ENCODE results near the gene POLH. TPM values are rescaled to one million over a fixed set of nuclear protein-coding genes. Genes with fewer than 3 reads are reported as not detected.
"Not testable (repeated sequence)": the region's sequence is repeated elsewhere in the genome, so short reads cannot be mapped to it uniquely, and the experiment has no call there.

POLH gene
- total and polyA plus RNA-seq, 7 experiments from 2014 or later = 7.4 to 65.6 (median 16.8) TPM

GRCh38 chr6:43630980-43631619 lies 55.1 kb downstream of the POLH start:
- H3K4me1 ChIP-seq (ENCODE audit: control insufficient read depth in 2 of 2, insufficient read depth in 2 of 2, low read length in 2 of 2) = peaks cover 17 to 19% of the 10 kb centered on the region in 2 donors
- no peak overlapping the region for H3K4me3 ChIP-seq (ENCODE audit: low read length)
- no peak for ATAC-seq
- peaks cover 0 to 3% (median 0%) of the 10 kb centered on the region in 5 donors for H3K27me3 Mint-ChIP-seq
- no peaks in the 10 kb centered on the region for H3K9me3 ChIP-seq (ENCODE audit: control insufficient read depth in 2 of 3, low read length in 3 of 3)
- no peak overlapping the region for H3K27ac ChIP-seq (ENCODE audit: low read depth, low read length)
- intact Hi-C loops (cut with micrococcal nuclease) = loop anchor here (2.0 to 10.0 kb wide), 3 partner anchors 616 to 1696 kb away; partner anchors contain the start of genes HSP90AB1 (in 1 of the 2) and UBR2 (in 1 of the 2)
- ChIA-PET POLR2A (no interaction called here), CTCF (no interaction called here)
- H3K9me3 Mint-ChIP-seq = peaks cover 0 to 5% (median 0%) of the 10 kb centered on the region in 11 donors
- peaks cover 38 to 56% (median 49%) of the 10 kb centered on the region in 7 donors for H3K4me1 Mint-ChIP-seq
- peaks cover 0 to 17% (median 7%) of the 10 kb centered on the region in 5 donors for H3K36me3 Mint-ChIP-seq
- H3K4me3 Mint-ChIP-seq = peak overlapping the region in 5 of 10 donors; percentile 36 to 61 (median 57)
- no peak for DNase-seq
- H3K27me3 ChIP-seq (ENCODE audit: control insufficient read depth in 2 of 2, insufficient read depth in 2 of 2, low read length in 2 of 2) = no peaks in the 10 kb centered on the region
- H3K27ac Mint-ChIP-seq = peak overlapping the region in 6 of 9 donors; percentile 54 to 98 (median 82)
- H3K36me3 ChIP-seq (ENCODE audit: control insufficient read depth in 2 of 3, insufficient read depth in 3 of 3, low read length in 3 of 3) = peaks cover 0 to 3% (median 0%) of the 10 kb centered on the region in 3 experiments

GRCh38 chr6:43633002-43633401 lies 57.0 kb downstream of the POLH start:
- POLR2A ChIA-PET = interaction anchor here (1.2 kb wide), 1 partner anchor 12 kb away, joined by 4 read pairs; the partner anchor contains the start of gene RSPH9

GRCh38 chr6:43634702-43635303 lies 58.8 kb downstream of the POLH start:
- Histone ChIP-seq H3K4me1 (ENCODE audit: control insufficient read depth in 2 of 2, insufficient read depth in 2 of 2, low read length in 2 of 2) (peaks cover 33 to 36% of the 10 kb centered on the region in 2 donors), H3K27me3 (ENCODE audit: control insufficient read depth in 2 of 2, insufficient read depth in 2 of 2, low read length in 2 of 2) (no peaks in the 10 kb centered on the region), H3K9me3 (ENCODE audit: control insufficient read depth in 2 of 3, low read length in 3 of 3) (no peaks in the 10 kb centered on the region), H3K4me3 (ENCODE audit: low read length) (peak overlapping the region; percentile 91), H3K36me3 (ENCODE audit: control insufficient read depth in 2 of 3, insufficient read depth in 3 of 3, low read length in 3 of 3) (peaks cover 0 to 10% (median under 1%) of the 10 kb centered on the region in 3 experiments), H3K27ac (ENCODE audit: low read depth, low read length) (peak overlapping the region; percentile 87)
- peak overlapping the region; percentile 92 to 100 (median 99) for H3K4me3 Mint-ChIP-seq
- ATAC-seq (no peak), DNase-seq (no peak)
- peaks cover 0 to 5% (median 0%) of the 10 kb centered on the region in 11 donors for H3K9me3 Mint-ChIP-seq
- ChIA-PET CTCF (no interaction called here), POLR2A (interaction anchor here (0.7 to 1.7 kb wide), 3 partner anchors 11 to 134 kb away, joined by 3 to 5 read pairs (median 5); no protein-coding TSS in a partner anchor)
- peaks cover 4 to 21% (median 11%) of the 10 kb centered on the region in 5 donors for H3K36me3 Mint-ChIP-seq
- peaks cover 28 to 62% (median 46%) of the 10 kb centered on the region in 7 donors for H3K4me1 Mint-ChIP-seq
- H3K27me3 Mint-ChIP-seq = peaks cover 0 to 3% (median 0%) of the 10 kb centered on the region in 5 donors
- intact Hi-C loops (cut with micrococcal nuclease) = loop anchor here (1.0 to 10.0 kb wide), 8 partner anchors 10 to 1700 kb away; partner anchors contain the start of genes POLH (in 1 of the 2), RSPH9 (in 1 of the 2), TJAP1 (in 1 of the 2) and UBR2 (in 1 of the 2)
- peak overlapping the region; percentile 93 to 98 (median 96) for H3K27ac Mint-ChIP-seq

More at GRCh38 chr6:43633002-43633401, 57.0 kb downstream of the POLH start:
- Mint-ChIP-seq H3K36me3 (peaks cover 0 to 18% (median 3%) of the 10 kb centered on the region in 5 donors), H3K4me1 (peaks cover 29 to 56% (median 44%) of the 10 kb centered on the region in 7 donors)
- H3K27ac ChIP-seq (ENCODE audit: low read depth, low read length); H3K9me3 ChIP-seq (ENCODE audit: control insufficient read depth in 2 of 3, low read length in 3 of 3); H3K36me3 ChIP-seq (ENCODE audit: control insufficient read depth in 2 of 3, insufficient read depth in 3 of 3, low read length in 3 of 3); H3K4me3 ChIP-seq (ENCODE audit: low read length); CTCF ChIA-PET; ATAC-seq; H3K27me3 ChIP-seq (ENCODE audit: control insufficient read depth in 2 of 2, insufficient read depth in 2 of 2, low read length in 2 of 2); H3K9me3 Mint-ChIP-seq; H3K4me3 Mint-ChIP-seq; H3K27me3 Mint-ChIP-seq; DNase-seq; H3K27ac Mint-ChIP-seq: not testable (repeated sequence)
- intact Hi-C loops (cut with micrococcal nuclease) = loop anchor here in 1 of 2 donors (10.0 kb wide), 2 partner anchors 1068 to 1698 kb away; partner anchors contain the start of gene UBR2
- peaks cover 27 to 33% of the 10 kb centered on the region in 2 donors for H3K4me1 ChIP-seq (ENCODE audit: control insufficient read depth in 2 of 2, insufficient read depth in 2 of 2, low read length in 2 of 2)

GRCh38 chr6:43635387-43636307 lies 59.7 kb downstream of the POLH start, which contains the start of gene MAD2L1BP:
MAD2L1BP (plus strand) TSS chr6:43635840; CDS start chr6:43635876, 36 bp downstream.
- peaks cover 28 to 30% of the 10 kb centered on the region in 2 donors for H3K4me1 ChIP-seq (ENCODE audit: control insufficient read depth in 2 of 2, insufficient read depth in 2 of 2, low read length in 2 of 2)
- POLR2A ChIA-PET = interaction anchor here (0.6 to 1.7 kb wide), 8 partner anchors 10 to 496 kb away, joined by 3 to 5 read pairs (median 4); no protein-coding TSS in a partner anchor
- peak; percentile 94 for ATAC-seq

GRCh38 chr6:43636308-43636659 lies 60.3 kb downstream of the POLH start:
- H3K4me3 ChIP-seq (ENCODE audit: low read length) = peak overlapping the region; percentile 91
- POLR2A ChIA-PET = interaction anchor here (1.3 to 1.7 kb wide), 4 partner anchors 9 to 26 kb away, joined by 3 to 5 read pairs (median 4); no protein-coding TSS in a partner anchor
- Mint-ChIP-seq H3K9me3 (peaks cover 0 to 5% (median 0%) of the 10 kb centered on the region in 11 donors), H3K27me3 (peaks cover 0 to 3% (median 0%) of the 10 kb centered on the region in 5 donors), H3K36me3 (peaks cover 12 to 32% (median 21%) of the 10 kb centered on the region in 5 donors), H3K4me3 (peak overlapping the region; percentile 92 to 100 (median 99)), H3K27ac (peak overlapping the region; percentile 93 to 98 (median 96)), H3K4me1 (peaks cover 32 to 63% (median 50%) of the 10 kb centered on the region in 7 donors)
- H3K9me3 ChIP-seq (ENCODE audit: control insufficient read depth in 2 of 3, low read length in 3 of 3) = no peaks in the 10 kb centered on the region
- intact Hi-C loops (cut with micrococcal nuclease) = loop anchor here (1.0 to 10.0 kb wide), 5 partner anchors 8 to 1701 kb away; partner anchors contain the start of genes RSPH9 (in 1 of the 2), TJAP1 (in 1 of the 2) and UBR2 (in 1 of the 2)
- ATAC-seq = peak; percentile 26
- H3K27ac ChIP-seq (ENCODE audit: low read depth, low read length) = peak overlapping the region; percentile 87
- peaks cover 28 to 30% of the 10 kb centered on the region in 2 donors for H3K4me1 ChIP-seq (ENCODE audit: control insufficient read depth in 2 of 2, insufficient read depth in 2 of 2, low read length in 2 of 2)
- H3K27me3 ChIP-seq (ENCODE audit: control insufficient read depth in 2 of 2, insufficient read depth in 2 of 2, low read length in 2 of 2) = no peaks in the 10 kb centered on the region
- DNase-seq = peak in 4 of 9 donors; percentile 15 to 34 (median 27)
- CTCF ChIA-PET = interaction anchor here (0.8 kb wide), 1 partner anchor 133 kb away, joined by 3 read pairs; no protein-coding TSS in a partner anchor
- H3K36me3 ChIP-seq (ENCODE audit: control insufficient read depth in 2 of 3, insufficient read depth in 3 of 3, low read length in 3 of 3) = peaks cover 0 to 24% (median 8%) of the 10 kb centered on the region in 3 experiments

More at GRCh38 chr6:43635387-43636307, 59.7 kb downstream of the POLH start, which contains the start of gene MAD2L1BP:
- Histone ChIP-seq H3K27ac (ENCODE audit: low read depth, low read length) (peak within 1 kb of the TSS; percentile 87), H3K4me3 (ENCODE audit: low read length) (peak within 1 kb of the TSS; percentile 91), H3K27me3 (ENCODE audit: control insufficient read depth in 2 of 2, insufficient read depth in 2 of 2, low read length in 2 of 2) (no peaks in the 10 kb centered on the region), H3K9me3 (ENCODE audit: control insufficient read depth in 2 of 3, low read length in 3 of 3) (no peaks in the 10 kb centered on the region), H3K36me3 (ENCODE audit: control insufficient read depth in 2 of 3, insufficient read depth in 3 of 3, low read length in 3 of 3) (peaks cover 0 to 18% (median 8%) of the 10 kb centered on the region in 3 experiments)
- peaks cover 12 to 30% (median 19%) of the 10 kb centered on the region in 5 donors for H3K36me3 Mint-ChIP-seq
- CTCF ChIA-PET = interaction anchor here (0.7 to 0.8 kb wide), 2 partner anchors 133 to 1991 kb away, joined by 3 read pairs; no protein-coding TSS in a partner anchor
- intact Hi-C loops (cut with micrococcal nuclease) = loop anchor here (1.0 to 10.0 kb wide), 9 partner anchors 7 to 1701 kb away; partner anchors contain the start of genes RSPH9 (in 2 of the 2), POLH (in 1 of the 2), TJAP1 (in 1 of the 2) and UBR2 (in 1 of the 2)
- H3K4me1 Mint-ChIP-seq = peaks cover 34 to 65% (median 48%) of the 10 kb centered on the region in 7 donors
- peaks cover 0 to 3% (median 0%) of the 10 kb centered on the region in 5 donors for H3K27me3 Mint-ChIP-seq
- peak within 1 kb of the TSS; percentile 93 to 98 (median 96) for H3K27ac Mint-ChIP-seq
- DNase-seq = peak; percentile 65 to 92 (median 88)
- peaks cover 0 to 5% (median 0%) of the 10 kb centered on the region in 11 donors for H3K9me3 Mint-ChIP-seq
- H3K4me3 Mint-ChIP-seq = peak within 1 kb of the TSS; percentile 92 to 100 (median 99)
